SK-N-MC (cell line): Measurements from ENCODE around the gene ROBO2.

Experiments
- EZH2 ChIP-seq: fragments of 200-600 bp; sonication (generic); IDR thresholded peaks from one replicate; pipeline ENCODE4 v1.6.1; 2017; ENCODE audit warnings: antibody characterized with exemption
- POLR2AphosphoS5 ChIP-seq: IDR thresholded peaks from 2 replicates; pipeline ENCODE4 v1.6.1; 2012; ENCODE audit warnings: mild to moderate bottlenecking, low read depth, low read length, borderline replicate concordance

GRCh38 chr3:77137559-77137958 is 97.7 kb downstream of the ROBO2 start:
- TF ChIP-seq POLR2AphosphoS5 (no peak), EZH2 (no peak)
